Neuron (in vitro differentiated cells): ENCODE results near the gene EDC3.

ENCODE experiments used
- H2AFZ ChIP-seq: one replicate; pipeline ENCODE4 v1.6.1; 2013; ENCODE audit warnings: low read depth, mild to moderate bottlenecking, inconsistent platforms, low read length, moderate library complexity
- H3K27me3 ChIP-seq: one replicate; pipeline ENCODE4 v1.6.1; 2013; ENCODE audit warnings: low read length; ENCODE audit not compliant: insufficient read depth
- H3K36me3 ChIP-seq: one replicate; pipeline ENCODE4 v1.6.1; 2013; ENCODE audit warnings: low read length; ENCODE audit not compliant: insufficient read depth
- H3K4me1 ChIP-seq: one replicate; pipeline ENCODE4 v1.6.1; 2013; ENCODE audit warnings: low read length; ENCODE audit not compliant: insufficient read depth
- H3K4me3 ChIP-seq: 2 replicates; pipeline ENCODE4 v1.5.1; 2013; ENCODE audit warnings: mild to moderate bottlenecking, low read length, moderate library complexity
- H3K9me3 ChIP-seq: one replicate; pipeline ENCODE4 v1.6.1; 2013; ENCODE audit warnings: low read length

Gene EDC3

DNA sequence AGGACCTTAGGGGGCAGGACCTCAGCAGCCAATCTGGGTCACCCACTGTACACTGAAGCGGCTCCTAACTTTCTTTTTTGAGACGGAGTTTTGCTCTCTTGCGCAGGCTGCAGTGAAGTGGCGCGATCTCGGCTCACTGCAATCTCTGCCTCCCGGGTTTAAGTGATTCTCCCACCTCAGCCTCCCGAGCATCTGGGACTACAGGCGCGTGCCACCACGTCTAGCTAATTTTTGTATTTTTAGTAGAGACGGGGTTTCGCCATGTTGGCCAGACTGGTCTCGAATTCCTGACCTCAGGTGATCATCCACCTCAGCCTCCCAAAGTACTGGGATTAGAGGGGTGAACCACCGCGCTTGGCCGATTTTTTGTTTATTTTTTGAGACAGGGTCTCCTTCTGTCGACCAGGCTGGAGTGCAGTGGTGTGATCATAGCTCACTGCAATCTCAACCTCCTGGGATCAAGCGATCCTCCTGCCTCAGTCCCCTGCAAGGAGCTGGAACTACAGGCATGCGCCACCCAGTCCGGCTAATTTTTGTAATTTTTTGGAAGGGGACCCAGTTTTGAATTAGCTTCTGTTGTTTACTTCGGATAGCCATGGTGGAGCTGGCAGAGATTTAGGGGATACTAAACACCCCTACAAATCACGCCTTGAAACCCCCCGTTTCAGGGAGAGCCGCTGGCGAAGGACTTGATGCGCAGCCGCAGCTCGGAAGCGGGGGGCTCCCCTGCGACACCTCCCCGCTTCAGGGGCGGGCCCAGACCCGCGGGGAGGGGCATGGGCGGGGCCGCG, 81.7 kb downstream of the EDC3 start:
- Histone ChIP-seq H2AFZ (no peak overlapping the region), H3K4me1 (peaks cover 23% of the 10 kb centered on the region), H3K36me3 (peaks cover 8% of the 10 kb centered on the region), H3K4me3 (peak overlapping the region; percentile 78), H3K9me3 (no peaks in the 10 kb centered on the region), H3K27me3 (no peaks in the 10 kb centered on the region)

GRCh38 chr15:74613089-74613952, 82.5 kb downstream of the EDC3 start:
- Histone ChIP-seq H3K4me3 (no peak overlapping the region), H3K27me3 (no peaks in the 10 kb centered on the region), H3K4me1 (peaks cover 23% of the 10 kb centered on the region), H3K36me3 (peaks cover 3% of the 10 kb centered on the region), H2AFZ (no peak overlapping the region), H3K9me3 (no peaks in the 10 kb centered on the region)

DNA sequence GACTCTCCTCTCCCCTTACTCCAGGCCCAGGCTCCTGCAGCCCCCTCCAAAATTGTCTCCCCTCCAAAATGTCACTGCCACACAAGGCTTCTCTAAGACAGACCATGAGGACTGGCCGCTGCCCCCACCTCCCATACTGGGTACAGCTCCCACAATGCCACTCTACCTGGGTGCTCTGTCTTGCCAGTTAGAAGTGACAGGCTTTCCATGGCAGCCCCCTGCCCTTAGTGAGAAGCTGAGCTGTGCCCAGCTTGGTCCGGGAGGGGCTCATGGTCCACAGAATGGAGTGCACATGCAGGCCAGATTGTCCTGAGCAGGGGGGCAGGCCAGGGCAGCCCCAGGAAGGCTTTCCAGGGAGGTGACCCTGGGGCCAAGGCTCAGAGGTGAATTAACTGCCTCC, 83.1 kb downstream of the EDC3 start:
- H3K4me1 ChIP-seq, result peaks cover 18% of the 10 kb centered on the region
- no peak overlapping the region for H3K4me3 ChIP-seq
- H3K27me3 ChIP-seq, result no peaks in the 10 kb centered on the region
- H3K9me3 ChIP-seq, result no peaks in the 10 kb centered on the region
- H3K36me3 ChIP-seq, result no peaks in the 10 kb centered on the region
- no peak overlapping the region for H2AFZ ChIP-seq

GRCh38 chr15:74611834-74612233, 84.0 kb downstream of the EDC3 start:
- H3K4me3 ChIP-seq, result no peak overlapping the region
- H3K9me3 ChIP-seq, result no peaks in the 10 kb centered on the region
- H3K4me1 ChIP-seq, result peaks cover 10% of the 10 kb centered on the region
- H3K27me3 ChIP-seq, result no peaks in the 10 kb centered on the region
- H3K36me3 ChIP-seq, result no peaks in the 10 kb centered on the region
- no peak overlapping the region for H2AFZ ChIP-seq

GRCh38 chr15:74611341-74611740, 84.5 kb downstream of the EDC3 start:
- no peak overlapping the region for H3K4me3 ChIP-seq

DNA sequence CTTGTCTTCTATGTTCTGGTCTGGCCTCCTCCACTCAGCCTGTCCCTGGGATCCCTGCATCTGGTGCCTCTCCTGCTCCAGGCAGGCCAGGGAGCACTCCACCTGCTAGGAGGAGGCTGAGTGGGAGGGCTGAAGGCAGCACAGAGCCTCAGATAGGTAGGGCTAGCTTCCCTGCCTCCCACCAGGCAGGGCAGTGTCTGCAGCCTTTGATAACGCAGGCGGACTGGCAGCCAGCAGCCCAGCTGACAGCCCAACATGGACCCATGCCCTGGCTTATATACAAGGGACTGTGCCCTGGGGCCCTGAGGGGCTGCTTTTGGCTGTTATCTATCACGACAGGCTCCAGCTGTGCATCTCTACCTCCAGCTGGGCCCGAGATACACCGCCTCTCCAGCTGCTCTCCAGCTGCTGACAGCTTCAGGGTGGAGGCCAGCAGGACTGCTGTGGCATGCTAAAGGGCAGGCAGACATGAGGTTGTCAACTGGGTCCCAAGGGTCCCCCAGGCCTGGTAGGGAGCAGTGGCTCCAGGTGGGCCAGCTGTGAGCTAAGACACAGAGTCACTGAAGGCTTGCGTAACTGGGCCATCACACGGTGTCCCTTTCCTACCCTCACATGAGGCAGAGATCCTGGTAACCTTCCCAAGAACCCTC, 85.4 kb downstream of the EDC3 start:
- Histone ChIP-seq H3K4me1 (peaks cover 4% of the 10 kb centered on the region), H3K9me3 (no peaks in the 10 kb centered on the region), H3K27me3 (no peaks in the 10 kb centered on the region), H3K36me3 (no peaks in the 10 kb centered on the region), H3K4me3 (no peak overlapping the region), H2AFZ (no peak overlapping the region)

More at GRCh38 chr15:74611341-74611740, 84.5 kb downstream of the EDC3 start:
- Histone ChIP-seq H3K27me3 (no peaks in the 10 kb centered on the region), H3K4me1 (peaks cover 5% of the 10 kb centered on the region), H2AFZ (no peak overlapping the region), H3K9me3 (no peaks in the 10 kb centered on the region), H3K36me3 (no peaks in the 10 kb centered on the region)

GRCh38 chr15:74609938-74610301, 85.9 kb downstream of the EDC3 start:
- no peak overlapping the region for H3K4me3 ChIP-seq
- no peaks in the 10 kb centered on the region for H3K9me3 ChIP-seq
- H3K27me3 ChIP-seq, result no peaks in the 10 kb centered on the region
- H3K36me3 ChIP-seq, result no peaks in the 10 kb centered on the region
- H2AFZ ChIP-seq, result no peak overlapping the region
- H3K4me1 ChIP-seq, result peaks cover 4% of the 10 kb centered on the region

DNA sequence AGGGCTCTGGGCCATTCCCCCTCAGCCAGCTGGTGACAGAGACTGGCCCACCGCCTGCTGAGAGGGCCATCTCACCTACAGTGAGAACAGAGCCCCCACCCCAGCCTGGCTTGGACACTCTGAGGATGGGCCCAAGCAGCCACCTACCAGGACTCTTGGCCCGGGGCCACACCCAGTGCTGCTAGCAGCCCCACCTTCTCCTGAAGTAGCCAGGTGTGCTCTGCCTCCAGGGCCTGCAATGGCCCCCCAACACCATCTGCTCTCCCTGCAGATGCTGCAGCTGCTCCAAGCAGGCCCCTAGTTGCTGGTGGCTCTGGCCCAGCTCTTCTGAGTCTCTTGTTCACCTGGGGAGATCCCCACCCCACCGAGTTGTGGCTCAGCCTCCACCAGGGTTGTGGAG, 87.0 kb downstream of the EDC3 start:
- Histone ChIP-seq H3K4me1 (no peaks in the 10 kb centered on the region), H3K27me3 (no peaks in the 10 kb centered on the region), H3K36me3 (no peaks in the 10 kb centered on the region)

GRCh38 chr15:74605795-74606150, 90.1 kb downstream of the EDC3 start:
- H3K4me1 ChIP-seq, result no peaks in the 10 kb centered on the region
- no peaks in the 10 kb centered on the region for H3K36me3 ChIP-seq
- H3K4me3 ChIP-seq, result no peak overlapping the region
- H3K27me3 ChIP-seq, result no peaks in the 10 kb centered on the region
- no peaks in the 10 kb centered on the region for H3K9me3 ChIP-seq
- no peak overlapping the region for H2AFZ ChIP-seq

More for the DNA sequence above, 87.0 kb downstream of the EDC3 start:
- Histone ChIP-seq H2AFZ (no peak overlapping the region), H3K9me3 (no peaks in the 10 kb centered on the region), H3K4me3 (no peak overlapping the region)

DNA sequence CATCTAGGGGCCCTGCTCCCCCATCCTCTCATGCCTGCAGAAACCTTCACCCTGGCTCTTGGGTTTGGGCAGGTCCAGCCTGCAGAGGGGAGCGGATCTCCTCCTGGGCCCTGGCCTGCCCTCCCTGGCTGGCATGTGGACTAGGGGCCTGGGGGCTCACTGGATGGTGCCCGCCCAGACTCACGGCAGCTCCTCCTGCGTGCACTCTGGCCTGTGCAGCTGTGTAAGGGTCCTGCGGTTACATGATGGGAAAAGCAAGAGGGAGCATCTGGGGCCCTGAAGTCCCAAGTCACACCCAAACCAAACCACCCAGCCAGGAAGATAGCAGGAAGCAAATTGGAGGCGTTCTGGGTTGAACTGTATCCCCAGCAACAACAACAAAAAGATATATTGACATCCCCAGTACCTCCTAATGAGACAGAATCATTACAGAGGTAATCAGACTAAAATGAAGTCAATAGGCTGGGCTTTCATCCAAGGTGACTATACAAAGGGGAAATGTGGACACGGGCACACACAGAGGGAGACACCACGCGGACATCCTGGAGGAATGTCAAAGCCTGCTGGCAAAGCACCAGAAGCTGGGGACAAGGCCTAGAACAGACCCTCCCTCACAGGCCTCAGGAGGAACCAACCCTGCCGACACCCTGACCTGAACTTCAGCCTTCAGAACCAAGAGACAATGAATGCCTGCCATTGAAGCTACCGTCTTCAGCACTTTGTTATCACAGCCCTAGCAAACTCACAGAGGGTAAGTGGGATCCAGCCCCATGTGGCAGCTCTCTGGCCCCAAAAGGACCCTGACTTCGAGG, 90.6 kb downstream of the EDC3 start:
- Histone ChIP-seq H3K27me3 (no peaks in the 10 kb centered on the region), H3K36me3 (no peaks in the 10 kb centered on the region), H3K4me1 (no peaks in the 10 kb centered on the region), H3K9me3 (no peaks in the 10 kb centered on the region), H2AFZ (no peak overlapping the region), H3K4me3 (no peak overlapping the region)

DNA sequence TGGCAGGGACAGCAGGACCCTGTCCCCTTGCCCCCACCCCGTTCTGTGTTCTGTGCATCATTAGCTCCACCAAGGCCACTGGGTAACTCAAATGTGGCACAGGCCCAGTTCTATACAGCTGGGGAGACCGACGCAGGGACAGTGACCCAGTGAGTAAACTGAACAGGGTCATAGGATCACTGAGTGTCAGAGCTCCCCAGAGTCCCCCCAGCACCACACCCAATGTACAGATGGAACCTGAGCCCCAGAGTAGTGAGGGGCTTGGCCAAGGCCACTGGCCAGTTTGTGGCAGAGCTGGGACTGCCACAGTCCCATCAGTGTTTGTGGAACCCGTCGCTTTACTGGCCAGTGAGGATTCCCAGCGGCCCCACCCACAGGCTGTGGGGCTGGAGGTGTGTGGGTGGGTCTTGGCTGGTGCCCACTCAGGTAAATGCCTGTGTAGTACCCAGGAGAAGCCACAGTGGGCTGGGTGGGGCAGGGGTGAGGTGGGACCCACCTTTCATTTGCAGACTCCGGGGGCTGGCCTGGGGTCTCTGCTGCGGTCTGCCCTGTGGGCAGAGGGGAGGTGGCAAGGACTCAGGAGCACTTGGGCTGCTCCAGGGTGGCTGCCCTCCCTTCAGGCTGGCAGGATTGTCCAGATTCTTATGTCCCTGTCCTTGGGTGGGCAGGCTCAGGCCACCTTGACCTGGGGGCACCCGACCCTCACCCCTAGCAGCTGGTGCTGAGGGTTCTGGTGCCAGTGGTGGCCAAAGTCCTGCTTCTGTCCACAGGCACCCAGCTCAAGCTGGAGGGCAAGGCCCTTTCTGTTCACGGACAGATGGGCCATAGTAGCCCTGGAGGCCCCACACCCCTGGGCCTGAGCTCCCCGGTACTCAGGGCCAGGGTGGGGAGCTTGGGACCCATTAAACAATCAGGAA, 91.8 kb downstream of the EDC3 start:
- H3K27me3 ChIP-seq, result no peaks in the 10 kb centered on the region
- H3K4me1 ChIP-seq, result no peaks in the 10 kb centered on the region
- no peaks in the 10 kb centered on the region for H3K9me3 ChIP-seq
- no peak overlapping the region for H3K4me3 ChIP-seq
- peaks cover 7% of the 10 kb centered on the region for H3K36me3 ChIP-seq
- no peak overlapping the region for H2AFZ ChIP-seq
